Endothelial cell (in vitro differentiated cells): ENCODE measurements around the gene KCNMA1. TPM values are rescaled to one million over a fixed set of nuclear protein-coding genes. Genes with fewer than 3 reads are reported as not detected.

Experiments
- DNase-seq: peaks from one replicate; pipeline ENCODE4 v3.0.0; 2021; ENCODE audit warnings: low spot score
- H3K27ac Mint-ChIP-seq: one replicate; pipeline ENCODE4 v1.8.0; 2021; ENCODE audit warnings: mixed read lengths, inconsistent platforms; ENCODE audit not compliant: unreplicated experiment
- H3K27me3 Mint-ChIP-seq: one replicate; pipeline ENCODE4 v1.8.0; 2021; ENCODE audit warnings: mild to moderate bottlenecking, moderate library complexity, mixed read lengths, inconsistent platforms; ENCODE audit not compliant: unreplicated experiment
- H3K36me3 Mint-ChIP-seq: one replicate; pipeline ENCODE4 v1.8.0; 2021; ENCODE audit warnings: mild to moderate bottlenecking, low read depth, mixed read lengths, inconsistent platforms; ENCODE audit not compliant: unreplicated experiment
- H3K4me1 Mint-ChIP-seq: one replicate; pipeline ENCODE4 v1.8.0; 2021; ENCODE audit warnings: mild to moderate bottlenecking, mixed read lengths, inconsistent platforms; ENCODE audit not compliant: unreplicated experiment
- H3K4me3 Mint-ChIP-seq: one replicate; pipeline ENCODE4 v1.8.0; 2021; ENCODE audit warnings: mild to moderate bottlenecking, mixed read lengths, inconsistent platforms; ENCODE audit not compliant: unreplicated experiment
- H3K9me3 Mint-ChIP-seq: one replicate; pipeline ENCODE4 v1.8.0; 2021; ENCODE audit warnings: mixed read lengths, inconsistent platforms; ENCODE audit not compliant: unreplicated experiment
- total RNA-seq: library from RNA; stranded (reverse); fragmentation: NEBNext Ultra II Directional; extraction: Animal tissue kit (Norgen Biotek cat#: 25700); gene quantifications from one replicate; pipeline ENCODE4 v1.2.1, GENCODE V29; 2021; ENCODE audit not compliant: unreplicated experiment
- TF ChIP-seq, protein P1 (sequence below): fragments of 200-600 bp; sonication (generic); IDR thresholded peaks from one replicate; pipeline ENCODE4 v1.5.0; 2021; ENCODE audit warnings: antibody characterized with exemption; ENCODE audit not compliant: unreplicated experiment

Gene KCNMA1
- total RNA-seq, 1 donor from 2014 or later = 5.1 TPM

DNA sequence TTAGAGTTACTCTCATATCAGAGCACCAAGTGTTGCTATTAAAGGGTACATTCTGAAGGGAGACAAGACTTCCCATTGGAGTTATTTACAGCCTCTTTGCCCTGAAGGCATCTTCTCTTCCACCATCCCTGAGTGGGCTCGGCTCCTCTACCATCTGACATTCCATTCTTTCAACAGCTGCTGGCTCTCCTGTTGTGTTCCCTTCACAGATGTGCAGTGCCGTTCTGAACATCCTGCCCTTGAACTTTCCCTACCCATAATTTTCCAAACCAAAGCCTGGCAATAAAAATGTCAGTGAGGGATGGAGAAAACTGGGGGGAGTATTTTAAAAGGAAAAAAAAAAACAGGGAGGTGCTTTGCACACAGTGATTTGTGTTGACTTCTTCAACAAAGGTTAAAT is 392.9 kb downstream of the KCNMA1 start:
- H3K27me3 Mint-ChIP-seq = no peaks in the 10 kb centered on the region
- no peaks in the 10 kb centered on the region for H3K9me3 Mint-ChIP-seq
- no peaks in the 10 kb centered on the region for H3K36me3 Mint-ChIP-seq
- H3K4me3 Mint-ChIP-seq = no peak overlapping the region
- peaks cover 18% of the 10 kb centered on the region for H3K4me1 Mint-ChIP-seq
- DNase-seq = no peak
- H3K27ac Mint-ChIP-seq = no peak overlapping the region
- TF ChIP-seq, protein P1, sequence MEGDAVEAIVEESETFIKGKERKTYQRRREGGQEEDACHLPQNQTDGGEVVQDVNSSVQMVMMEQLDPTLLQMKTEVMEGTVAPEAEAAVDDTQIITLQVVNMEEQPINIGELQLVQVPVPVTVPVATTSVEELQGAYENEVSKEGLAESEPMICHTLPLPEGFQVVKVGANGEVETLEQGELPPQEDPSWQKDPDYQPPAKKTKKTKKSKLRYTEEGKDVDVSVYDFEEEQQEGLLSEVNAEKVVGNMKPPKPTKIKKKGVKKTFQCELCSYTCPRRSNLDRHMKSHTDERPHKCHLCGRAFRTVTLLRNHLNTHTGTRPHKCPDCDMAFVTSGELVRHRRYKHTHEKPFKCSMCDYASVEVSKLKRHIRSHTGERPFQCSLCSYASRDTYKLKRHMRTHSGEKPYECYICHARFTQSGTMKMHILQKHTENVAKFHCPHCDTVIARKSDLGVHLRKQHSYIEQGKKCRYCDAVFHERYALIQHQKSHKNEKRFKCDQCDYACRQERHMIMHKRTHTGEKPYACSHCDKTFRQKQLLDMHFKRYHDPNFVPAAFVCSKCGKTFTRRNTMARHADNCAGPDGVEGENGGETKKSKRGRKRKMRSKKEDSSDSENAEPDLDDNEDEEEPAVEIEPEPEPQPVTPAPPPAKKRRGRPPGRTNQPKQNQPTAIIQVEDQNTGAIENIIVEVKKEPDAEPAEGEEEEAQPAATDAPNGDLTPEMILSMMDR = no peak

- Mint-ChIP-seq H3K4me1 (peaks cover 18% of the 10 kb centered on the region), H3K27ac (no peak overlapping the region), H3K4me3 (no peak overlapping the region), H3K36me3 (no peaks in the 10 kb centered on the region), H3K27me3 (no peaks in the 10 kb centered on the region), H3K9me3 (no peaks in the 10 kb centered on the region)
- TF ChIP-seq, protein P1 = no peak
- DNase-seq = no peak
Measured at GRCh38 chr10:77244286-77244685, 393.3 kb downstream of the KCNMA1 start.

GRCh38 chr10:77241350-77241725 is 396.3 kb downstream of the KCNMA1 start:
- no peak overlapping the region for H3K4me3 Mint-ChIP-seq
- H3K36me3 Mint-ChIP-seq = no peaks in the 10 kb centered on the region
- no peaks in the 10 kb centered on the region for H3K9me3 Mint-ChIP-seq
- TF ChIP-seq, protein P1 = no peak
- no peak for DNase-seq
- H3K27ac Mint-ChIP-seq = no peak overlapping the region
- peaks cover 6% of the 10 kb centered on the region for H3K4me1 Mint-ChIP-seq
- H3K27me3 Mint-ChIP-seq = peaks cover 1% of the 10 kb centered on the region

GRCh38 chr10:77240706-77241349 is 396.8 kb downstream of the KCNMA1 start:
- no peaks in the 10 kb centered on the region for H3K9me3 Mint-ChIP-seq
- no peak overlapping the region for H3K27ac Mint-ChIP-seq

GRCh38 chr10:77240041-77240652 is 397.5 kb downstream of the KCNMA1 start:
- Mint-ChIP-seq H3K27me3 (peaks cover 1% of the 10 kb centered on the region), H3K36me3 (no peaks in the 10 kb centered on the region), H3K4me3 (no peak overlapping the region), H3K4me1 (no peaks in the 10 kb centered on the region), H3K9me3 (no peaks in the 10 kb centered on the region), H3K27ac (no peak overlapping the region)
- TF ChIP-seq, protein P1 = no peak
- no peak for DNase-seq

More at GRCh38 chr10:77240706-77241349, 396.8 kb downstream of the KCNMA1 start:
- Mint-ChIP-seq H3K36me3 (no peaks in the 10 kb centered on the region), H3K4me3 (no peak overlapping the region), H3K27me3 (peaks cover 1% of the 10 kb centered on the region), H3K4me1 (peaks cover 4% of the 10 kb centered on the region)
- no peak for DNase-seq
- TF ChIP-seq, protein P1 = no peak
